K562 (cell line): ENCODE data around the gene TM7SF2. TPM values are rescaled to one million over a fixed set of nuclear protein-coding genes. Genes with fewer than 3 reads are reported as not detected.

ENCODE experiments used
- CBFA2T2 ChIP-seq: fragments of 450-650 bp; conservative IDR thresholded peaks from 2 replicates; pipeline ENCODE4 v1.6.1; 2017; ENCODE audit warnings: mild to moderate bottlenecking
- CSDE1 ChIP-seq, 2 experiments: fragments of 450-650 bp; IDR thresholded peaks; 2 replicates each; pipeline ENCODE4 v1.6.1; 2016; ENCODE audit warnings: mild to moderate bottlenecking in 1 of 2
- FOXK2 ChIP-seq, 2 experiments: fragments of 450-650 bp; IDR thresholded peaks in 1 of 2; conservative IDR thresholded peaks in 1 of 2; 2 replicates each; pipeline ENCODE4 v1.6.1; 2016; ENCODE audit warnings: low read depth in 2 of 2, mild to moderate bottlenecking in 1 of 2
- HDAC3 ChIP-seq: fragments of 450-650 bp; IDR thresholded peaks from 2 replicates; pipeline ENCODE4 v1.6.1; 2018; ENCODE audit warnings: borderline replicate concordance, mild to moderate bottlenecking, moderate library complexity; ENCODE audit not compliant: partially characterized antibody
- NCOA2 ChIP-seq, 2 experiments: fragments of 450-650 bp; IDR thresholded peaks; 2 replicates each; pipeline ENCODE4 v1.6.1; 2018; ENCODE audit warnings: mild to moderate bottlenecking in 2 of 2, moderate library complexity in 1 of 2; ENCODE audit not compliant: partially characterized antibody in 2 of 2
- ZNF133 ChIP-seq: fragments of 250-450 bp; sonication (Bioruptor Pico); IDR thresholded peaks from 2 replicates; pipeline ENCODE4 v1.4.0; 2020; ENCODE audit warnings: mild to moderate bottlenecking
- ZNF140 ChIP-seq: fragments of 250-450 bp; sonication (Bioruptor Pico); IDR thresholded peaks from 2 replicates; pipeline ENCODE4 v1.8.0; 2021; ENCODE audit warnings: moderate library complexity, mild to moderate bottlenecking, inconsistent platforms
- polyA plus RNA-seq, 8 experiments: library from polyadenylated mRNA; depleted of rRNA in 4 of 8; stranded (reverse) in 5 of 8; unstranded in 3 of 8; fragments of >200 nt; fragmentation: Nextera tagmentation in 2 of 8; fragmentation: Illumina TruSeq in 1 of 8; extraction: Ambion mirVana in 2 of 8; extraction: Trizol in 1 of 8; gene quantifications; 2 replicates each; pipeline versions ENCODE4 v1.2.1 to v1.2.3, GENCODE V29; 2011 to 2014; ENCODE audit warnings: inconsistent platforms in 1 of 8, missing spikeins in 1 of 8
- total RNA-seq, 7 experiments: library from RNA; depleted of rRNA in 6 of 7; stranded (reverse); fragments of >200 nt in 6 of 7; fragmentation: Illumina TruSeq in 2 of 7; extraction: Trizol in 2 of 7; gene quantifications; 2 replicates each; pipeline versions ENCODE4 v1.2.1 to v1.2.3, GENCODE V29; 2011 to 2021; ENCODE audit warnings: low replicate concordance in 1 of 7
- TF ChIP-seq, protein P1 (sequence below), 2 experiments: fragments of 450-650 bp in 1 of 2; sonication (generic) in 1 of 2; formaldehyde crosslinking in 1 of 2; IDR thresholded peaks; 2 replicates each; pipeline versions ENCODE4 v1.7.1 to v1.9.0; 2016 to 2022; ENCODE audit warnings: inconsistent platforms in 1 of 2, mild to moderate bottlenecking in 1 of 2, missing genetic modification reagents in 1 of 2
- TF ChIP-seq, protein P2 (sequence below): fragments of 450-650 bp; formaldehyde crosslinking; IDR thresholded peaks from 2 replicates; pipeline ENCODE4 v1.4.0; 2022; ENCODE audit warnings: missing genetic modification characterization

Gene TM7SF2
- total and polyA plus RNA-seq, 9 of the 15 experiments (the other 6 are each of a cell fraction or from before 2014, with no cell fraction given) = 1.2 to 22.0 (median 14.3) TPM

DNA sequence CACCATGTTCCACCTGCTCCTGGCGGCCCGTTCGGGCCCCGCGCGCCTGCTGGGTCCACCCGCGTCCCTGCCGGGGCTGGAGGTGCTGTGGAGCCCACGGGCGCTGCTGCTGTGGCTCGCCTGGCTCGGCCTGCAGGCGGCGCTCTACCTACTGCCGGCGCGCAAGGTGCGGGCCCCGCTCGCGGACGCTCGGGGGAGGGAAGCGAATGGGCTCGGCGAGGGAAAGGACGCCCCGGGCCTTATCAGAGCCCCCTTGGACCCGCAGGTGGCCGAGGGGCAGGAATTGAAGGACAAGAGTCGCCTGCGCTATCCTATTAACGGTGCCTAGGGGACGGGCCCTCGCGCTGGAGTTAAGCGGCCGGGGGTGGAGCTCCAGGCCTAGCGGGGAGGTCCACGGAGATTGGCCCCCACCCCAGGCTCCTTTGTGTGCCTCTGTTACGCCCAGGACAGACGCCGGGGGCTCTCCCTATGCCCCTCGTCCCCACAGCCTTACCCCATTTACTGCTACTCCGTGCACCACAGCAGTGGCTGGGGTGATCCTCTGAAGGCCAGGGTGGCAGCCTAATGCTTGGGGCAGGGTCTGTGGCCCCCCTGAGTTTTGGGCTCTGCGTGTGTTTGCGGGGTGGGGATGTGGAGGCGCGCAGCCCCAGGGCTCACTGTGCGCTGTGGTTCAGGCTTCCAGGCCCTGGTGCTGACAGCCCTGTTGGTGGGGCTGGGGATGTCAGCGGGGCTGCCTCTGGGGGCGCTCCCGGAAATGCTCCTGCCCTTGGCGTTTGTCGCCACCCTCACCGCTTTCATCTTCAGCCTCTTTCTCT is 1.1 kb downstream of the TM7SF2 start (continued):
- TF ChIP-seq, protein P1, sequence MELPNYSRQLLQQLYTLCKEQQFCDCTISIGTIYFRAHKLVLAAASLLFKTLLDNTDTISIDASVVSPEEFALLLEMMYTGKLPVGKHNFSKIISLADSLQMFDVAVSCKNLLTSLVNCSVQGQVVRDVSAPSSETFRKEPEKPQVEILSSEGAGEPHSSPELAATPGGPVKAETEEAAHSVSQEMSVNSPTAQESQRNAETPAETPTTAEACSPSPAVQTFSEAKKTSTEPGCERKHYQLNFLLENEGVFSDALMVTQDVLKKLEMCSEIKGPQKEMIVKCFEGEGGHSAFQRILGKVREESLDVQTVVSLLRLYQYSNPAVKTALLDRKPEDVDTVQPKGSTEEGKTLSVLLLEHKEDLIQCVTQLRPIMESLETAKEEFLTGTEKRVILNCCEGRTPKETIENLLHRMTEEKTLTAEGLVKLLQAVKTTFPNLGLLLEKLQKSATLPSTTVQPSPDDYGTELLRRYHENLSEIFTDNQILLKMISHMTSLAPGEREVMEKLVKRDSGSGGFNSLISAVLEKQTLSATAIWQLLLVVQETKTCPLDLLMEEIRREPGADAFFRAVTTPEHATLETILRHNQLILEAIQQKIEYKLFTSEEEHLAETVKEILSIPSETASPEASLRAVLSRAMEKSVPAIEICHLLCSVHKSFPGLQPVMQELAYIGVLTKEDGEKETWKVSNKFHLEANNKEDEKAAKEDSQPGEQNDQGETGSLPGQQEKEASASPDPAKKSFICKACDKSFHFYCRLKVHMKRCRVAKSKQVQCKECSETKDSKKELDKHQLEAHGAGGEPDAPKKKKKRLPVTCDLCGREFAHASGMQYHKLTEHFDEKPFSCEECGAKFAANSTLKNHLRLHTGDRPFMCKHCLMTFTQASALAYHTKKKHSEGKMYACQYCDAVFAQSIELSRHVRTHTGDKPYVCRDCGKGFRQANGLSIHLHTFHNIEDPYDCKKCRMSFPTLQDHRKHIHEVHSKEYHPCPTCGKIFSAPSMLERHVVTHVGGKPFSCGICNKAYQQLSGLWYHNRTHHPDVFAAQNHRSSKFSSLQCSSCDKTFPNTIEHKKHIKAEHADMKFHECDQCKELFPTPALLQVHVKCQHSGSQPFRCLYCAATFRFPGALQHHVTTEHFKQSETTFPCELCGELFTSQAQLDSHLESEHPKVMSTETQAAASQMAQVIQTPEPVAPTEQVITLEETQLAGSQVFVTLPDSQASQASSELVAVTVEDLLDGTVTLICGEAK (IDR thresholded peaks at IDR 0.05) = peak; percentile 40; the same call in 1 of the 2 replicates
- TF ChIP-seq, protein P1 (CRISPR knock-in tag; IDR thresholded peaks at IDR 0.05) = no peak
- TF ChIP-seq, protein P2, sequence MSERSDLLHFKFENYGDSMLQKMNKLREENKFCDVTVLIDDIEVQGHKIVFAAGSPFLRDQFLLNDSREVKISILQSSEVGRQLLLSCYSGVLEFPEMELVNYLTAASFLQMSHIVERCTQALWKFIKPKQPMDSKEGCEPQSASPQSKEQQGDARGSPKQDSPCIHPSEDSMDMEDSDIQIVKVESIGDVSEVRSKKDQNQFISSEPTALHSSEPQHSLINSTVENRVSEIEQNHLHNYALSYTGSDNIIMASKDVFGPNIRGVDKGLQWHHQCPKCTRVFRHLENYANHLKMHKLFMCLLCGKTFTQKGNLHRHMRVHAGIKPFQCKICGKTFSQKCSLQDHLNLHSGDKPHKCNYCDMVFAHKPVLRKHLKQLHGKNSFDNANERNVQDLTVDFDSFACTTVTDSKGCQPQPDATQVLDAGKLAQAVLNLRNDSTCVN (CRISPR knock-in tag) = no peak
- TF ChIP-seq HDAC3 (no peak), CBFA2T2 (no peak), CSDE1 (IDR thresholded peaks at IDR 0.05) (no peak), ZNF140 (no peak), ZNF133 (CRISPR knock-in tag) (no peak), NCOA2 (IDR thresholded peaks at IDR 0.05; ENCODE audit: partially characterized antibody in 2 of 2) (no peak), FOXK2 (conservative IDR thresholded peaks at IDR 0.05 in 1 of 2, IDR thresholded peaks at IDR 0.05 in 1 of 2; ENCODE audit: low read depth in 2 of 2) (no peak)
